ENCODE results near the gene DGAT2L6. TPM values are rescaled to one million over a fixed set of nuclear protein-coding genes. Genes with fewer than 3 reads are reported as not detected.
A peak's percentile ranks its signal among the peaks of the same experiment; 100 is the strongest.
"Not testable (repeated sequence)": the region's sequence is repeated elsewhere in the genome, so short reads cannot be mapped to it uniquely, and the experiment has no call there.

DGAT2L6 gene
- total RNA-seq, 3 donors from 2014 or later (not counting 1 experiment from before 2014, with no cell fraction given) = not detected

DNA sequence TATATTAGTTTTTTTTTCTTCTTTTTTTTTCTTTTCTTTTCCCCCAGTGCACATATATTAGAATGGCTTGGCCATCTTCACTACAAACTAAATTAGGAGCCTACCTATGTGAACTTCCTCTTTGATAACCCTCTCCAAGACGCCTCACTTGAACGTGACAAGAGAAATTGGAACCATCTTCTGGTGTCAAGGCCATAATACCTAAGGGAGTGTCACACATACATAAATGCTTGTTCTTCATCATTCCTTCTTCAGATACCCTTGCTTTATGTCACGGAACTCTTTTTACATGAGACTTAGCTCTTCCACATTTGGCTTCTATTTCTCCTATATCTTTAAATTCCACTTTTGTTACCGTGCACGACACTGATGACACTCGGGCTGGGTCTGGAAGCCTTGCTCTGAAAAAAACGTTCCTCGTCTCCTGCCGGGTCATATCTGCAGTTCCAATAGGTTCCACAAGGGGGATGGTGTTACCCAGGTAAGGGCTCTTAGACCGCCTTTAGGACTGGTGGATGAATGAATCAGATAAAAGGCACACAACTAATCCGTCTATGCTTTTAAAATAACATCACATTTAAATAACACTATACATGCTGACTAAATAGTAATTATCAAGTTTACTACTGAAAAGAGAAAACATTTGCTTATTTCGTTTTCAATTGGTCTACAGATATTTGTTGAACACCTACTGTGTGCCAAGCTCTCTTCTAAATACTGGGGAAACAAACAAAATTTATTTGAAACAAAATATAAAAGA lies 19.9 kb downstream of the DGAT2L6 start:
- H3K4me1 ChIP-seq (ENCODE audit: control insufficient read depth, insufficient read depth, low read length) = no peaks in the 10 kb centered on the region
- no peaks in the 10 kb centered on the region for H3K27me3 ChIP-seq (ENCODE audit: control insufficient read depth, insufficient read depth, low read length)
- Mint-ChIP-seq H3K9me3 (no peaks in the 10 kb centered on the region), H3K27me3 (ENCODE audit: low read depth in 2 of 2) (peaks cover 10 to 28% of the 10 kb centered on the region in 2 donors), H3K4me3 (no peak overlapping the region), H3K27ac (no peak overlapping the region), H3K36me3 (no peaks in the 10 kb centered on the region), H3K4me1 (peaks cover 0 to 5% of the 10 kb centered on the region in 2 donors)
- DNase-seq (peak; percentile 21 to 80), ATAC-seq (peak; percentile 66 to 86 (median 83))
- no peaks in the 10 kb centered on the region for H3K36me3 ChIP-seq (ENCODE audit: control insufficient read depth, insufficient read depth, low read length)
- intact Hi-C loops (cut with micrococcal nuclease) = loop anchor here (2.0 kb wide), 1 partner anchor 238 kb away; no protein-coding TSS in a partner anchor
- TF ChIP-seq, protein P1, sequence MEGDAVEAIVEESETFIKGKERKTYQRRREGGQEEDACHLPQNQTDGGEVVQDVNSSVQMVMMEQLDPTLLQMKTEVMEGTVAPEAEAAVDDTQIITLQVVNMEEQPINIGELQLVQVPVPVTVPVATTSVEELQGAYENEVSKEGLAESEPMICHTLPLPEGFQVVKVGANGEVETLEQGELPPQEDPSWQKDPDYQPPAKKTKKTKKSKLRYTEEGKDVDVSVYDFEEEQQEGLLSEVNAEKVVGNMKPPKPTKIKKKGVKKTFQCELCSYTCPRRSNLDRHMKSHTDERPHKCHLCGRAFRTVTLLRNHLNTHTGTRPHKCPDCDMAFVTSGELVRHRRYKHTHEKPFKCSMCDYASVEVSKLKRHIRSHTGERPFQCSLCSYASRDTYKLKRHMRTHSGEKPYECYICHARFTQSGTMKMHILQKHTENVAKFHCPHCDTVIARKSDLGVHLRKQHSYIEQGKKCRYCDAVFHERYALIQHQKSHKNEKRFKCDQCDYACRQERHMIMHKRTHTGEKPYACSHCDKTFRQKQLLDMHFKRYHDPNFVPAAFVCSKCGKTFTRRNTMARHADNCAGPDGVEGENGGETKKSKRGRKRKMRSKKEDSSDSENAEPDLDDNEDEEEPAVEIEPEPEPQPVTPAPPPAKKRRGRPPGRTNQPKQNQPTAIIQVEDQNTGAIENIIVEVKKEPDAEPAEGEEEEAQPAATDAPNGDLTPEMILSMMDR (IDR thresholded peaks at IDR 0.05) = peak; percentile 54
- 13% methylated on average over 9 of the region's 12 CpGs for WGBS (ENCODE audit: insufficient coverage)
- no peak overlapping the region for H3K27ac ChIP-seq (ENCODE audit: low read length)
- H3K9me3 ChIP-seq (ENCODE audit: control insufficient read depth, insufficient read depth, low read length) = no peaks in the 10 kb centered on the region
- H3K4me3 ChIP-seq (ENCODE audit: low read length) = no peak overlapping the region

DNA sequence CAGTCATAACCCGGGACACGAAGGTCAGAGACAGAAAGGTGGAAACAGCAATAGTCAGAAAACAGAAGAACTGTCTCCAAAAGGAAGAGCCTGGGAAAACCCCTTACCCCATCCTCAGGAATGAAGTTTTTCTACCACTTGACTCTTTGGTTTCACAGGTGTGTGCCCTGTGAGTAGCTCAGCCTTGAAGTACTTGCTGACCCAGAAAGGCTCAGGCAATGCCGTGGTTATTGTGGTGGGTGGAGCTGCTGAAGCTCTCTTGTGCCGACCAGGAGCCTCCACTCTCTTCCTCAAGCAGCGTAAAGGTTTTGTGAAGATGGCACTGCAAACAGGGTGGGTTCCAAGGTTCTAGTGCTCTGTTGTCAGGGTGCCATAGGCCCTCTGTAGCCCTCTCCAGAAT lies 24.4 kb downstream of the DGAT2L6 start:
- no peak overlapping the region for H3K4me3 ChIP-seq (ENCODE audit: low read length)
- H3K4me1 ChIP-seq (ENCODE audit: control insufficient read depth, insufficient read depth, low read length) = no peaks in the 10 kb centered on the region
- DNase-seq (no peak), ATAC-seq (no peak)
- H3K27ac ChIP-seq (ENCODE audit: low read length) = no peak overlapping the region
- no peaks in the 10 kb centered on the region for H3K9me3 ChIP-seq (ENCODE audit: control insufficient read depth, insufficient read depth, low read length)
- no peaks in the 10 kb centered on the region for H3K27me3 ChIP-seq (ENCODE audit: control insufficient read depth, insufficient read depth, low read length)
- Mint-ChIP-seq H3K27me3 (ENCODE audit: low read depth in 2 of 2) (peaks cover 5 to 7% of the 10 kb centered on the region in 2 donors), H3K9me3 (no peaks in the 10 kb centered on the region), H3K4me3 (no peak overlapping the region), H3K36me3 (no peaks in the 10 kb centered on the region), H3K27ac (no peak overlapping the region), H3K4me1 (peaks cover 0 to 5% of the 10 kb centered on the region in 2 donors)
- 70% methylated on average over 5 of the region's 5 CpGs for WGBS (ENCODE audit: insufficient coverage)
- intact Hi-C loops (cut with micrococcal nuclease) = no loop called here
- TF ChIP-seq, protein P1 (IDR thresholded peaks at IDR 0.05) = no peak
- H3K36me3 ChIP-seq (ENCODE audit: control insufficient read depth, insufficient read depth, low read length) = no peaks in the 10 kb centered on the region

DNA sequence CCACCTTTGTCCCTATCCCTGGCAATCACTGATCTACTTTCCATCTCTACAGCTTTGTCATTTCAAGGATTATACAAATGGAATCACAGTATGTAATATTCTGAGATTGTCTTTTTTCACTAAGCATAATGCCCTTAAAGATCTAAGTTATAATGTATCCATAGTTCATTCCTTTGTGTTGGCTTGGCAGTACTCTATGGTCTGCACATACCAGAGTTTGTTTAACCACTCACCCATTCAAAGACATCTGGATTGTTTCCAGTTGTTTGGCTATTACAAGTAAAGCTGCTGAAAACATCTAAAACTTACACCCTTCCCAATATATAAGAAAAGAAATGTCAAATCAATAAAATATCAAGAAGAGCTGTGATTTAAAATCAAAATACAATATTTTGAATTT lies 31.2 kb downstream of the DGAT2L6 start:
- TF ChIP-seq, protein P1 (IDR thresholded peaks at IDR 0.05) = no peak
- no peaks in the 10 kb centered on the region for H3K4me1 Mint-ChIP-seq
- no peak overlapping the region for H3K27ac Mint-ChIP-seq
- Histone ChIP-seq H3K36me3 (ENCODE audit: control insufficient read depth, insufficient read depth, low read length) (no peaks in the 10 kb centered on the region), H3K4me1 (ENCODE audit: control insufficient read depth, insufficient read depth, low read length) (no peaks in the 10 kb centered on the region), H3K9me3 (ENCODE audit: control insufficient read depth, insufficient read depth, low read length) (no peaks in the 10 kb centered on the region), H3K27me3 (ENCODE audit: control insufficient read depth, insufficient read depth, low read length) (no peaks in the 10 kb centered on the region), H3K27ac (ENCODE audit: low read length) (no peak overlapping the region), H3K4me3 (ENCODE audit: low read length) (no peak overlapping the region)
- DNase-seq (no peak), ATAC-seq (no peak)
- H3K27me3 Mint-ChIP-seq (ENCODE audit: low read depth in 2 of 2) = peaks cover 0 to 3% of the 10 kb centered on the region in 2 donors
- H3K9me3 Mint-ChIP-seq = no peaks in the 10 kb centered on the region
- intact Hi-C loops (cut with micrococcal nuclease) = no loop called here
- no peaks in the 10 kb centered on the region for H3K36me3 Mint-ChIP-seq
- H3K4me3 Mint-ChIP-seq = no peak overlapping the region

DNA sequence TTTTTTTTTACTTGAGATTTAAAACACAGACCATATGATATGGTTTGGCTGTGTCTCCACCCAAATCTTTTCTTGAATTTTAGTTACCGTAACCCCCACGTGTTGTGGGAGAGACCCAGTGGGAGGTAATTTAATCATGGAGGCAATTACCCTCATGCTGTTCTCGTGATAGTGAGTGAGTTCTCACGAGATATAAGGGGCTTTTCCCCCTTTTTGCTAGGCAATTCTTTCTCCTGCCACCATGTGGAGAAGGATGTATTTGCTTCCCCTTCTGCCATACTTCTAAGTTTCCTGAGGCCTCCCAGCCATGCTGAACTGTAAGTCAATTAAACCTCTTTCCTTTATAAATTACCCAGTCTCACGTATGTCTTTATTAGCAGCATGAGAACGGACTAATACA lies 32.3 kb downstream of the DGAT2L6 start:
- H3K36me3 ChIP-seq (ENCODE audit: control insufficient read depth, insufficient read depth, low read length); H3K27ac Mint-ChIP-seq; H3K27ac ChIP-seq (ENCODE audit: low read length); H3K36me3 Mint-ChIP-seq; H3K4me3 ChIP-seq (ENCODE audit: low read length); H3K9me3 ChIP-seq (ENCODE audit: control insufficient read depth, insufficient read depth, low read length); ATAC-seq; H3K4me3 Mint-ChIP-seq; H3K27me3 ChIP-seq (ENCODE audit: control insufficient read depth, insufficient read depth, low read length); H3K27me3 Mint-ChIP-seq (ENCODE audit: low read depth in 2 of 2); H3K9me3 Mint-ChIP-seq; intact Hi-C loops (cut with micrococcal nuclease); H3K4me1 ChIP-seq (ENCODE audit: control insufficient read depth, insufficient read depth, low read length); DNase-seq; H3K4me1 Mint-ChIP-seq: not testable (repeated sequence)
- 50% methylated on average over 2 of the region's 6 CpGs for WGBS (ENCODE audit: insufficient coverage)

Data from natural killer cell (primary cell).